Measurements from ENCODE around the gene ATRX.
"Not testable (repeated sequence)": the region's sequence is repeated elsewhere in the genome, so short reads cannot be mapped to it uniquely, and the experiment has no call there.

ATRX gene

GRCh38 chrX:77726095-77726494 is 59.9 kb downstream of the ATRX start:
- not testable (repeated sequence) for DNase-seq

GRCh38 chrX:77723681-77724080 is 62.3 kb downstream of the ATRX start:
- no peak for DNase-seq

- DNase-seq = no peak
Measured at GRCh38 chrX:77719388-77719787, 66.6 kb downstream of the ATRX start.

GRCh38 chrX:77704881-77705280 is 81.1 kb downstream of the ATRX start:
- DNase-seq = no peak

- no peak for DNase-seq
Measured at GRCh38 chrX:77698242-77698641, 87.8 kb downstream of the ATRX start.

GRCh38 chrX:77694491-77694890 is 91.5 kb downstream of the ATRX start:
- DNase-seq = no peak

GRCh38 chrX:77693594-77693993 is 92.4 kb downstream of the ATRX start:
- no peak for DNase-seq

GRCh38 chrX:77691916-77692315 is 94.1 kb downstream of the ATRX start:
- no peak for DNase-seq

- no peak for DNase-seq
Measured at GRCh38 chrX:77689376-77689775, 96.6 kb downstream of the ATRX start.

GRCh38 chrX:77685683-77686082 is 100.3 kb downstream of the ATRX start:
- not testable (repeated sequence) for DNase-seq

GRCh38 chrX:77679144-77679543 is 106.9 kb downstream of the ATRX start:
- DNase-seq = no peak

GRCh38 chrX:77675986-77676385 is 110.0 kb downstream of the ATRX start:
- no peak for DNase-seq

GRCh38 chrX:77668391-77669237 is 117.4 kb downstream of the ATRX start:
- DNase-seq = no peak

GRCh38 chrX:77658886-77659285 is 127.1 kb downstream of the ATRX start:
- no peak for DNase-seq

GRCh38 chrX:77652095-77652494 is 133.9 kb downstream of the ATRX start:
- DNase-seq = no peak

GRCh38 chrX:77640702-77641101 is 145.3 kb downstream of the ATRX start:
- DNase-seq = no peak

GRCh38 chrX:77639820-77640219 is 146.2 kb downstream of the ATRX start:
- no peak for DNase-seq

GRCh38 chrX:77638397-77638796 is 147.6 kb downstream of the ATRX start:
- no peak for DNase-seq

- DNase-seq = no peak
Measured at GRCh38 chrX:77635373-77635772, 150.6 kb downstream of the ATRX start.

GRCh38 chrX:77628294-77629025 is 157.6 kb downstream of the ATRX start:
- DNase-seq = no peak

GRCh38 chrX:77622672-77623071 is 163.3 kb downstream of the ATRX start:
- no peak for DNase-seq

- DNase-seq = no peak
Measured at GRCh38 chrX:77622233-77622632, 163.8 kb downstream of the ATRX start.

- DNase-seq = not testable (repeated sequence)
Measured at GRCh38 chrX:77621453-77621852, 164.6 kb downstream of the ATRX start.

- no peak for DNase-seq
Measured at GRCh38 chrX:77617206-77617605, 168.8 kb downstream of the ATRX start.

All from NCI-H1105 (cell line).